Measurements from ENCODE around the gene ZMYND19. TPM values are rescaled to one million over a fixed set of nuclear protein-coding genes. Genes with fewer than 3 reads are reported as not detected.
"Not testable (repeated sequence)": the region's sequence is repeated elsewhere in the genome, so short reads cannot be mapped to it uniquely, and the experiment has no call there.

Gene ZMYND19
- total RNA-seq, 3 donors from 2014 or later: 9.4 to 17.7 (median 16.5) TPM

DNA sequence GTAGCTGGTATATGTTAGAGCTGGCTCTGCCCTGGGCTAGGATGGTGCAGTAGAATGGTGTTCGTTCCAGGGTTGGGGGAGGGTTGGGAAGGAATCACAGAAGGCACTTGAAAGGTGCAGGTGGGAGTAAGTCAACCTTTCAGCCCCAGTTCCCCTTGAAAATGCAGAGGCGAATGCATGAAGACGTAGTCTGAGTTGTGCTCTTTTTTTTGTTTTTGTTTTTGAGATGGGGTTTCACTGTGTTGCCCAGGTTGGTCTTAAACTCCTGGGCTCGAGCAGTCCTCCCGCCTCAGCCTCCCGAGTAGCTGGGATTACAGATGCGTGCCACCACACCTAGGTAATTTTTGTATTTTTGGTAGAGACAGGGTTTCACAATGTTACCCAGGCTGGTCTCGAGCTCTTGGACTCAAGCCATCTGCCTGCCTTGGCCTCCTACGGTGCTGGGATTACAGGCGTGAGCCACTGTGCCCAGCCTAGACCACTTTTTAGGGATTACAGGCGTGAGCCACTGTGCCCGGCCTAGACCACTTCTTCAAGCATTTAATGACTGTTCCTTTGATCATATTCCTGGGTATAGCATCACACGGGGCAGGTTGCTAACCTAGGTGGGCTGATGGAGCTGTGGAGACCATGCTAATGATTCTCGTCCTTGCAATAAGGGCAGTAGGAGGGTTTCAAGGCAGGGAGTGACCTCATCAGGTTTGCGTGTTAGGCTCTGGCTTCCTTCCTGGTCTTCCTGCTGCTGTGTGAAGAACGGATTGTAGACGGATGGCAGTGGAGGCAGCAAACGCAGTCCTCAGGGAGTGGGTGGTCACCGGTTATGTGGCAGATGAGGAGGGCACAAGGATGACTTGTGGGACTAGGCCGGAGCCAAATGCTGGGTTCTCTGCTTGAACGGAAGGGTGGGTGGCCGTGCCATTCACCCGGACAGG lies 42.2 kb upstream of the ZMYND19 start:
- Histone ChIP-seq H3K4me3 (peak overlapping the region in 1 of 3 donors; percentile 3), H3K9me3 (no peaks in the 10 kb centered on the region), H3K36me3 (no peaks in the 10 kb centered on the region), H3K27ac (peak overlapping the region in 1 of 2 donors; percentile 7), H3K27me3 (no peaks in the 10 kb centered on the region), H3K4me1 (peaks cover 0 to 10% of the 10 kb centered on the region in 2 donors)
- intact Hi-C loops (cut with DNase I; ENCODE audit: low total_unique reads): no loop called here
- no peak for DNase-seq (ENCODE audit: low spot score in 2 of 2)
- TF ChIP-seq POLR2AphosphoS5 (IDR thresholded peaks at IDR 0.05) (no peak), POLR2A (IDR thresholded peaks at IDR 0.05) (no peak)
- TF ChIP-seq, protein P1, sequence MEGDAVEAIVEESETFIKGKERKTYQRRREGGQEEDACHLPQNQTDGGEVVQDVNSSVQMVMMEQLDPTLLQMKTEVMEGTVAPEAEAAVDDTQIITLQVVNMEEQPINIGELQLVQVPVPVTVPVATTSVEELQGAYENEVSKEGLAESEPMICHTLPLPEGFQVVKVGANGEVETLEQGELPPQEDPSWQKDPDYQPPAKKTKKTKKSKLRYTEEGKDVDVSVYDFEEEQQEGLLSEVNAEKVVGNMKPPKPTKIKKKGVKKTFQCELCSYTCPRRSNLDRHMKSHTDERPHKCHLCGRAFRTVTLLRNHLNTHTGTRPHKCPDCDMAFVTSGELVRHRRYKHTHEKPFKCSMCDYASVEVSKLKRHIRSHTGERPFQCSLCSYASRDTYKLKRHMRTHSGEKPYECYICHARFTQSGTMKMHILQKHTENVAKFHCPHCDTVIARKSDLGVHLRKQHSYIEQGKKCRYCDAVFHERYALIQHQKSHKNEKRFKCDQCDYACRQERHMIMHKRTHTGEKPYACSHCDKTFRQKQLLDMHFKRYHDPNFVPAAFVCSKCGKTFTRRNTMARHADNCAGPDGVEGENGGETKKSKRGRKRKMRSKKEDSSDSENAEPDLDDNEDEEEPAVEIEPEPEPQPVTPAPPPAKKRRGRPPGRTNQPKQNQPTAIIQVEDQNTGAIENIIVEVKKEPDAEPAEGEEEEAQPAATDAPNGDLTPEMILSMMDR (IDR thresholded peaks at IDR 0.05): no peak

DNA sequence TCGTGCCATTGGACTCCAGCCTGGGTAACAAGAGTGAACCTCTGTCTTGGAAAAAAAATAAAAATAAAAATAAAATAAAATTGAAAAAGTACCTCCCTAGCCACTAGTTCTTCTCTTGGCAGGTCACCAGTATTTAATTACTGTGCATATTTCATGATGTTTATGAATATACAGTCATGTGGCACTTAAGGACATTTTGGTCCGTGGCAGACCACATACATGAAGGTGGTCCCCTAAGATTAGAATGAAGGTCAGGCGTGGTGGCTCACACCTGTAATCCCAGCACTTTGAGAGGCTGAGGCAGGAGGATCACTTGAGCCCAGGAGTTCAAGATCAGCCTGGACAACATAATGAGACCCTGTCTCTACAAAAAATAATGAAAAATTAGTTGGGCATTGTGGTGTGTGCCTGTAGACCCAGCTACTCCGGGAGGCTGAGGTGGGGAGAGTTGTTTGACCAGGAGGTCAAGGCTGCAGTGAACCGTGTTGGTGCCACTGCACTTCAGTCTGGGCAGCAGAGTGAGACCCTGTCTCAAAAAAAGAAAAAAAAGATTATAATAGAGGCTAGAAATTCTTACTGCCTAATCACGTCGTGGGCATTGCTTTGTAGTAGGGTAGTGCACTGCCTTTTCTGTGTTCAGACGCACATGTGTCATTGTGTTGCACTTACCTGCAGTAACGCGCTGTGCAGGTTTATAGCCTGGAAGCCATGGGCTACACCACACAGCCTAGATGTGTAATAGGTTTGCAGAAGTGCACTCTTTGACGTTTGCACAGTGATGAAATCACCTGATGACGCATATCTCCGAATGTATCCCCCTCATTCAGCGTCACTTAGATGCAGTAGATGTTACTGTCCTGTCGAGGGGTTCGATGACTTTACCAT lies 41.3 kb upstream of the ZMYND19 start:
- DNase-seq (ENCODE audit: low spot score in 2 of 2): no peak

DNA sequence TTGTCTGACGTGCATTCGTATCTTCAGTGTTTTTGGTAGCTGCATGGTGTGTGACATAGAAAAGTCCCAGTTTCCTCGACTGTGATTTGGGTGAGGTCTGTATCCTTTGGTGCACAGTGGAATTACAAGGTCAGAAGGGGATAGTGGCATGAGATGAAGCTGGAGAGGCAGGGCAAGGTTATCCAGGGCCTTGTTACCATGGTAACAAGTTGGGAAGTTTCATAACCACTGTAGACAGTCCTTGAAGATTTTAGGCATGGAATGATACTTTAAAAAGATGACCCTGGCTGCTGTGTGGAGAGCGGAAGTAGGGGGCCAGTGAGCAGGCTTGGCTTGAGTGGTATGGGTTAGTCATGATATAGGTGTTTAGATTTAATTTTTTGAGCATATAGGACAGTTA lies 40.4 kb upstream of the ZMYND19 start:
- no peak for DNase-seq (ENCODE audit: low spot score in 2 of 2)
- Histone ChIP-seq H3K27ac (peak overlapping the region in 1 of 2 donors; percentile 21), H3K4me3 (no peak overlapping the region), H3K9me3 (no peaks in the 10 kb centered on the region), H3K36me3 (no peaks in the 10 kb centered on the region), H3K4me1 (peaks cover 0 to 10% of the 10 kb centered on the region in 2 donors), H3K27me3 (no peaks in the 10 kb centered on the region)
- intact Hi-C loops (cut with DNase I; ENCODE audit: low total_unique reads): no loop called here
- TF ChIP-seq POLR2A (IDR thresholded peaks at IDR 0.05): no peak
- no peak for TF ChIP-seq POLR2AphosphoS5 (IDR thresholded peaks at IDR 0.05)
- TF ChIP-seq, protein P1 (IDR thresholded peaks at IDR 0.05): no peak

More for the DNA sequence above, 41.3 kb upstream of the ZMYND19 start:
- H3K27ac ChIP-seq: no peak overlapping the region
- no peaks in the 10 kb centered on the region for H3K9me3 ChIP-seq
- no peak overlapping the region for H3K4me3 ChIP-seq
- H3K36me3 ChIP-seq: no peaks in the 10 kb centered on the region
- TF ChIP-seq POLR2A (IDR thresholded peaks at IDR 0.05): no peak
- TF ChIP-seq, protein P1 (IDR thresholded peaks at IDR 0.05): no peak
- peaks cover 0 to 10% of the 10 kb centered on the region in 2 donors for H3K4me1 ChIP-seq
- intact Hi-C loops (cut with DNase I; ENCODE audit: low total_unique reads): no loop called here
- no peaks in the 10 kb centered on the region for H3K27me3 ChIP-seq

DNA sequence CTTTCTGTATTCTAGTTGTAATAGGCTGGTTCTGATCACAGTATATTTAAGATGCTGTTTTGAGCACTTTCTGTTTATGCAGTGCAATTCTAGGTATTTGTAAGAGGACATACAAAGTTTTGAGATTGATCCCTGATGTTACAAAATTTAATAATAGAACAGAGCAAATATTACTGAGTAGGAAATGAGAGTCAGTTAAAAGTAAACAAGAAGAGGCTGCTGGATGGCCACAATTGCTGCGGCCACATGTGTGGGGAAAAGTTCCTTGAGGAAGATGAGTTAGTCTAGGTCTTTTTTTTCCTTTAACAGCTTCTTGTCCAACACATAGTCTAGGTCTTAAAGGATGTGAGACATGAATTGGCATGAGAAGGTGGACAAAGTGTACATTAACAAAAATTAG lies 39.8 kb upstream of the ZMYND19 start:
- DNase-seq (ENCODE audit: low spot score in 2 of 2): no peak
- Histone ChIP-seq H3K9me3 (no peaks in the 10 kb centered on the region), H3K4me1 (peaks cover 0 to 10% of the 10 kb centered on the region in 2 donors), H3K27ac (no peak overlapping the region), H3K4me3 (no peak overlapping the region), H3K27me3 (no peaks in the 10 kb centered on the region), H3K36me3 (no peaks in the 10 kb centered on the region)
- TF ChIP-seq POLR2AphosphoS5 (IDR thresholded peaks at IDR 0.05) (no peak), POLR2A (IDR thresholded peaks at IDR 0.05) (no peak)
- TF ChIP-seq, protein P1 (IDR thresholded peaks at IDR 0.05): no peak
- intact Hi-C loops (cut with DNase I; ENCODE audit: low total_unique reads): no loop called here

DNA sequence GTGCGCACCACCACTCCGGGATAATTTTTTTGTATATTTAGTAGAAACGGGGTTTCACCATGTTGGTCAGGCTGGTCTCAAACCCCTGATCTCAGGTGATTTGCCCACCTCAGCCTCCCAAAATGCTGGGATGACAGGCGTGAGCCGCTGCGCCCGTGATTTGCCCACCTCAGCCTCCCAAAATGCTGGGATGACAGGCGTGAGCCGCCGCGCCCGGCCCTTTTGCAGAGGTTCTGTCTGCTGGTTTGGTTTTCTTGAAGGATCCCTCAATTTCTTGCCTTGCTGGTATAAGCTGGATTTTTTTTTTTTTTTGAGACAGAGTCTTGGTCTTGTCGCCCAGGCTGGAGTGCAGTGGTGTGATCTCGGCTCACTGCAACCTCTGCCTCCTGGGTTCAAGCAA lies 37.1 kb upstream of the ZMYND19 start:
- H3K27me3 ChIP-seq; H3K4me3 ChIP-seq; H3K9me3 ChIP-seq; H3K27ac ChIP-seq; H3K4me1 ChIP-seq; H3K36me3 ChIP-seq; DNase-seq (ENCODE audit: low spot score in 2 of 2); intact Hi-C loops (cut with DNase I; ENCODE audit: low total_unique reads): not testable (repeated sequence)

Measured in breast epithelium (tissue), 4 donors.